PC-9 (cell line): ENCODE results near the gene NOS1AP. TPM values are rescaled to one million over a fixed set of nuclear protein-coding genes. Genes with fewer than 3 reads are reported as not detected.

Experiments used
- BruUV-seq: library from RNA; stranded (reverse); fragments of 400-500 nt; replicated peaks from 2 replicates; lab custom pipeline; 2021; lab: Mats Ljungman, UMichigan
- CTCF ChIA-PET: fragments of 300-600 bp; sonication (Branson Sonifier 250); formaldehyde crosslinking; loops from one replicate; lab custom pipeline; 2022; ENCODE audit warnings: antibody characterized with exemption; lab: Charles Lee
- POLR2A ChIA-PET: fragments of 300-600 bp; sonication (Branson Sonifier 250); formaldehyde crosslinking; loops from one replicate; lab custom pipeline; 2022; ENCODE audit warnings: antibody characterized with exemption; ENCODE audit not compliant: unreplicated experiment; lab: Charles Lee
- DNase-seq, 2 experiments: peaks; one replicate each; pipeline versions ENCODE4 v3.0.0 to v3.0.0-alpha.2; 2015 to 2022; ENCODE audit warnings: mixed read lengths in 1 of 2
- H2AFZ ChIP-seq: fragments of 200-600 bp; sonication (generic); 2 replicates; pipeline ENCODE4 v1.8.1; 2017; ENCODE audit warnings: antibody characterized with exemption
- H3F3A ChIP-seq: fragments of 200-600 bp; sonication (generic); 2 replicates; pipeline ENCODE4 v1.8.1; 2017; ENCODE audit warnings: antibody characterized with exemption, mild to moderate bottlenecking, low read depth; ENCODE audit not compliant: insufficient read depth
- H3K27ac ChIP-seq: fragments of 200-600 bp; sonication (generic); 2 replicates; pipeline ENCODE4 v1.6.1; 2016; ENCODE audit warnings: mixed run types
- H3K27me3 ChIP-seq: fragments of 200-600 bp; sonication (generic); 2 replicates; pipeline ENCODE4 v1.6.1; 2016; ENCODE audit warnings: low read depth, mixed run types; ENCODE audit not compliant: insufficient read depth
- H3K36me3 ChIP-seq: fragments of 200-600 bp; sonication (generic); 2 replicates; pipeline ENCODE4 v1.6.1; 2016; ENCODE audit warnings: low read depth, mixed run types
- H3K4me1 ChIP-seq: fragments of 200-600 bp; sonication (generic); replicated peaks from 2 replicates; pipeline ENCODE4 v1.6.1; 2016; ENCODE audit warnings: mixed run types; ENCODE audit not compliant: insufficient read depth
- H3K4me2 ChIP-seq: fragments of 200-600 bp; sonication (generic); 2 replicates; pipeline ENCODE4 v1.6.1; 2017; ENCODE audit warnings: mixed run types
- H3K4me3 ChIP-seq: fragments of 200-600 bp; sonication (generic); 2 replicates; pipeline ENCODE4 v1.6.1; 2016; ENCODE audit warnings: mixed run types
- H3K79me2 ChIP-seq: fragments of 200-600 bp; sonication (generic); 2 replicates; pipeline ENCODE4 v1.6.1; 2017; ENCODE audit warnings: low read depth, mixed run types
- H3K9me2 ChIP-seq: fragments of 200-600 bp; sonication (generic); 2 replicates; pipeline ENCODE4 v1.8.1; 2017; ENCODE audit warnings: mild to moderate bottlenecking; ENCODE audit not compliant: insufficient read depth
- H3K9me3 ChIP-seq: fragments of 200-600 bp; sonication (generic); 2 replicates; pipeline ENCODE4 v1.8.1; 2016; ENCODE audit warnings: low read depth; ENCODE audit not compliant: insufficient read depth
- H4K20me1 ChIP-seq: fragments of 200-600 bp; sonication (generic); 2 replicates; pipeline ENCODE4 v1.8.1; 2017; ENCODE audit not compliant: insufficient read depth
- CTCF ChIP-seq: fragments of 200-600 bp; sonication (generic); conservative IDR thresholded peaks from 2 replicates; pipeline ENCODE4 v1.6.1; 2017; ENCODE audit warnings: mixed run types, antibody characterized with exemption, mild to moderate bottlenecking, moderate library complexity
- EZH2 ChIP-seq: fragments of 200-600 bp; sonication (generic); IDR thresholded peaks from 2 replicates; pipeline ENCODE4 v1.8.0; 2017; ENCODE audit warnings: antibody characterized with exemption, low read depth
- intact Hi-C: fragments of 100-400 bp; cut with micrococcal nuclease; formaldehyde crosslinking; loops from one replicate; pipeline ENCODE4 v1.10.0; 2022; ENCODE audit not compliant: unreplicated experiment
- total RNA-seq: library from RNA; stranded (reverse); gene quantifications from 2 replicates; pipeline ENCODE4 v1.2.3, GENCODE V29; 2021

Gene NOS1AP
- total RNA-seq, 1 experiment from 2014 or later: 9.9 TPM

- no peaks in the 10 kb centered on the region for H3K9me2 ChIP-seq
- POLR2A ChIA-PET: no interaction called here
- H4K20me1 ChIP-seq: peaks cover 4% of the 10 kb centered on the region; the same call in 1 of the 2 replicates
- peaks cover 3% of the 10 kb centered on the region; the same call in 1 of the 2 replicates for H3K4me1 ChIP-seq
- no peak overlapping the region for H3K4me3 ChIP-seq
- no peak overlapping the region for H2AFZ ChIP-seq
- no peaks in the 10 kb centered on the region for H3K27me3 ChIP-seq
- peaks cover 12% of the 10 kb centered on the region for H3F3A ChIP-seq
- H3K79me2 ChIP-seq: peaks cover 73% of the 10 kb centered on the region
- intact Hi-C loops: no loop called here
- H3K4me2 ChIP-seq: no peak overlapping the region
- H3K36me3 ChIP-seq: no peaks in the 10 kb centered on the region
- BruUV-seq: no TSS peak
- no peak for DNase-seq
- no peak for TF ChIP-seq EZH2
- no peak for TF ChIP-seq CTCF
- no peak overlapping the region for H3K27ac ChIP-seq
- no peaks in the 10 kb centered on the region for H3K9me3 ChIP-seq
- CTCF ChIA-PET: no interaction called here
Measured at GRCh38 chr1:162229549-162229948, 160.1 kb downstream of the NOS1AP start.

GRCh38 chr1:162230096-162230495 lies 160.6 kb downstream of the NOS1AP start:
- POLR2A ChIA-PET: interaction anchor here (0.9 kb wide), 1 partner anchor 1091 kb away, joined by 6 read pairs; the partner anchor contains the start of gene NUF2
- Histone ChIP-seq H3K9me3 (no peaks in the 10 kb centered on the region), H3K4me3 (no peak overlapping the region), H3K4me2 (no peak overlapping the region), H3K4me1 (no peaks in the 10 kb centered on the region), H3K36me3 (no peaks in the 10 kb centered on the region), H3F3A (peaks cover 10% of the 10 kb centered on the region), H3K79me2 (peaks cover 68% of the 10 kb centered on the region), H3K9me2 (no peaks in the 10 kb centered on the region), H4K20me1 (0 out of 2 replicates have a peak, but pooled peaks cover 4% of the 10 kb centered on the region), H3K27ac (no peak overlapping the region), H3K27me3 (no peaks in the 10 kb centered on the region), H2AFZ (no peak overlapping the region)
- no peak for TF ChIP-seq EZH2
- TF ChIP-seq CTCF: no peak
- CTCF ChIA-PET: no interaction called here
- intact Hi-C loops: no loop called here
- no peak for DNase-seq
- no TSS peak for BruUV-seq

- BruUV-seq: no TSS peak
- Histone ChIP-seq H3K27me3 (no peaks in the 10 kb centered on the region), H3K4me2 (no peak overlapping the region), H3K27ac (no peak overlapping the region), H3K4me1 (no peaks in the 10 kb centered on the region), H2AFZ (no peak overlapping the region), H4K20me1 (0 out of 2 replicates have a peak, but pooled peaks cover 4% of the 10 kb centered on the region), H3K9me2 (no peaks in the 10 kb centered on the region), H3K36me3 (no peaks in the 10 kb centered on the region), H3K9me3 (no peaks in the 10 kb centered on the region), H3K4me3 (no peak overlapping the region), H3F3A (peaks cover 10% of the 10 kb centered on the region; the same call in 1 of the 2 replicates), H3K79me2 (peaks cover 64% of the 10 kb centered on the region)
- ChIA-PET CTCF (no interaction called here), POLR2A (interaction anchor here (0.9 kb wide), 1 partner anchor 1091 kb away, joined by 6 read pairs; the partner anchor contains the start of gene NUF2)
- intact Hi-C loops: no loop called here
- TF ChIP-seq CTCF (no peak), EZH2 (no peak)
- DNase-seq: no peak
Measured at GRCh38 chr1:162230517-162230916, 161.0 kb downstream of the NOS1AP start.
